Gastroesophageal sphincter (tissue), 4 donors: Measurements from ENCODE around the gene SPAG16. TPM values are rescaled to one million over a fixed set of nuclear protein-coding genes. Genes with fewer than 3 reads are reported as not detected.

Source experiments
- ATAC-seq: fragments of 150-250 bp; one replicate; pipeline ENCODE4 v1.9.1; 2016; ENCODE audit warnings: mild to moderate bottlenecking, moderate library complexity
- H3K27ac ChIP-seq, 4 donors: fragments of 200-600 bp; sonication (generic) in 3 of 4; 1 replicate in 3 of 4; 2 replicates in 1 of 4; pipeline ENCODE4 v1.5.1; 2016 to 2019
- H3K27me3 ChIP-seq: fragments of 200-600 bp; sonication (generic); one replicate; pipeline ENCODE4 v1.5.1; 2019
- H3K36me3 ChIP-seq, 2 donors: fragments of 200-600 bp; sonication (generic); one replicate each; pipeline ENCODE4 v1.5.1; 2019; ENCODE audit warnings: control low read depth in 1 of 2
- H3K4me1 ChIP-seq, 3 donors: fragments of 200-600 bp; sonication (generic); 1 replicate in 2 of 3; 2 replicates in 1 of 3; pipeline ENCODE4 v1.5.1; 2016 to 2019; ENCODE audit warnings: control low read depth in 2 of 3
- H3K4me3 ChIP-seq, 2 donors: fragments of 200-600 bp; sonication (generic); one replicate each; pipeline ENCODE4 v1.5.1; 2019; ENCODE audit warnings: mild to moderate bottlenecking in 1 of 2, moderate library complexity in 1 of 2
- H3K9me3 ChIP-seq, 3 donors: fragments of 200-600 bp; sonication (generic); one replicate each; pipeline ENCODE4 v1.5.1; 2017 to 2019; ENCODE audit warnings: control low read depth in 2 of 3
- CTCF ChIP-seq, 4 experiments: fragments of 200-600 bp in 2 of 4; fragments of 450-650 bp in 2 of 4; sonication (generic) in 1 of 4; IDR thresholded peaks; one replicate each; pipeline ENCODE4 v1.5.1; 2017 to 2019; ENCODE audit warnings: antibody characterized with exemption in 4 of 4, mild to moderate bottlenecking in 2 of 4, moderate library complexity in 2 of 4
- EP300 ChIP-seq: sonication (generic); formaldehyde crosslinking; IDR thresholded peaks from one replicate; pipeline ENCODE4 v1.6.1; 2017; ENCODE audit warnings: antibody characterized with exemption, mild to moderate bottlenecking
- POLR2A ChIP-seq, 2 donors: fragments of 450-650 bp; IDR thresholded peaks; one replicate each; pipeline ENCODE4 v1.6.1; 2017; ENCODE audit warnings: antibody characterized with exemption in 2 of 2, mild to moderate bottlenecking in 2 of 2, moderate library complexity in 1 of 2
- POLR2AphosphoS5 ChIP-seq: sonication (generic); formaldehyde crosslinking; IDR thresholded peaks from one replicate; pipeline ENCODE4 v1.6.1; 2017; ENCODE audit warnings: antibody characterized with exemption
- WGBS, 2 donors: methylation state at CpG; one replicate each; pipeline ENCODE4 v1.1.5; 2018; ENCODE audit warnings: low coverage in 1 of 2; 5-methylcytosine and 5-hydroxymethylcytosine counted together
- total RNA-seq, 4 donors: library from RNA; depleted of rRNA; stranded (reverse); fragments of >200 nt; gene quantifications; one replicate each; pipeline ENCODE4 v1.1.0, GENCODE V29; 2016

Gene SPAG16
- total RNA-seq, 4 donors from 2014 or later: 28.9 to 39.8 (median 36.7) TPM

- no peak for ATAC-seq
- no peak overlapping the region for H3K4me3 ChIP-seq
- no peaks in the 10 kb centered on the region for H3K36me3 ChIP-seq
- no peaks in the 10 kb centered on the region for H3K9me3 ChIP-seq
- no peaks in the 10 kb centered on the region for H3K4me1 ChIP-seq
- no peaks in the 10 kb centered on the region for H3K27me3 ChIP-seq
- H3K27ac ChIP-seq: no peak overlapping the region
- TF ChIP-seq EP300: no peak
- no peak for TF ChIP-seq POLR2A (IDR thresholded peaks at IDR 0.05)
- no peak for TF ChIP-seq CTCF (IDR thresholded peaks at IDR 0.05)
- TF ChIP-seq POLR2AphosphoS5: no peak
Observed at GRCh38 chr2:213545964-213546475, 261.8 kb downstream of the SPAG16 start.

GRCh38 chr2:213551526-213551925, 267.3 kb downstream of the SPAG16 start:
- H3K4me1 ChIP-seq: no peaks in the 10 kb centered on the region
- H3K27ac ChIP-seq: no peak overlapping the region
- H3K36me3 ChIP-seq: no peaks in the 10 kb centered on the region
- no peak for ATAC-seq
- no peaks in the 10 kb centered on the region for H3K27me3 ChIP-seq
- TF ChIP-seq POLR2A (IDR thresholded peaks at IDR 0.05) (no peak), CTCF (IDR thresholded peaks at IDR 0.05) (no peak), EP300 (no peak), POLR2AphosphoS5 (no peak)
- no peak overlapping the region for H3K4me3 ChIP-seq
- peaks cover 0 to 14% (median 0%) of the 10 kb centered on the region in 3 donors for H3K9me3 ChIP-seq
- 91 to 100% methylated on average over 1 of the region's 1 CpG for WGBS, 2 donors

GRCh38 chr2:213559053-213559452, 274.8 kb downstream of the SPAG16 start:
- WGBS, 2 donors: 52 to 54% methylated on average over 3 to 5 of the region's 5 CpGs
- no peaks in the 10 kb centered on the region for H3K4me1 ChIP-seq
- H3K36me3 ChIP-seq: no peaks in the 10 kb centered on the region
- peaks cover 0 to 12% (median 0%) of the 10 kb centered on the region in 3 donors for H3K9me3 ChIP-seq
- H3K4me3 ChIP-seq: no peak overlapping the region
- TF ChIP-seq POLR2AphosphoS5: no peak
- no peak overlapping the region for H3K27ac ChIP-seq
- no peak for ATAC-seq
- H3K27me3 ChIP-seq: no peaks in the 10 kb centered on the region

GRCh38 chr2:213561759-213562158, 277.5 kb downstream of the SPAG16 start:
- Histone ChIP-seq H3K27me3 (no peaks in the 10 kb centered on the region), H3K27ac (no peak overlapping the region), H3K9me3 (no peaks in the 10 kb centered on the region), H3K4me3 (no peak overlapping the region), H3K36me3 (no peaks in the 10 kb centered on the region), H3K4me1 (no peaks in the 10 kb centered on the region)
- no peak for ATAC-seq
- 92 to 93% methylated on average over 3 of the region's 3 CpGs for WGBS, 2 donors
- TF ChIP-seq POLR2A (IDR thresholded peaks at IDR 0.05) (no peak), EP300 (no peak), CTCF (IDR thresholded peaks at IDR 0.05) (no peak), POLR2AphosphoS5 (no peak)

- Histone ChIP-seq H3K4me1 (no peaks in the 10 kb centered on the region), H3K4me3 (no peak overlapping the region), H3K36me3 (no peaks in the 10 kb centered on the region), H3K9me3 (no peaks in the 10 kb centered on the region), H3K27me3 (no peaks in the 10 kb centered on the region), H3K27ac (no peak overlapping the region)
- TF ChIP-seq POLR2A (IDR thresholded peaks at IDR 0.05): no peak
- TF ChIP-seq CTCF (IDR thresholded peaks at IDR 0.05): no peak
- no peak for TF ChIP-seq EP300
- TF ChIP-seq POLR2AphosphoS5: no peak
- no peak for ATAC-seq
- WGBS, 2 donors: 77 to 85% methylated on average over 7 to 8 of the region's 8 CpGs
Observed at GRCh38 chr2:213562539-213563180, 278.4 kb downstream of the SPAG16 start.
